Stimulated activated CD4-positive, alpha-beta T cell treated with anti-CD3 and anti-CD28 coated beads, Interleukin-1b, Interleukin-23, amount 100 ng/mL, for 1 hour (primary cell): ENCODE data around the gene DIPK2B.

Source experiments
- DNase-seq, 2 donors: peaks; one replicate each; pipeline ENCODE4 v3.0.0-alpha.2; 2020; ENCODE audit warnings: low read depth in 2 of 2

Gene DIPK2B, protein sequence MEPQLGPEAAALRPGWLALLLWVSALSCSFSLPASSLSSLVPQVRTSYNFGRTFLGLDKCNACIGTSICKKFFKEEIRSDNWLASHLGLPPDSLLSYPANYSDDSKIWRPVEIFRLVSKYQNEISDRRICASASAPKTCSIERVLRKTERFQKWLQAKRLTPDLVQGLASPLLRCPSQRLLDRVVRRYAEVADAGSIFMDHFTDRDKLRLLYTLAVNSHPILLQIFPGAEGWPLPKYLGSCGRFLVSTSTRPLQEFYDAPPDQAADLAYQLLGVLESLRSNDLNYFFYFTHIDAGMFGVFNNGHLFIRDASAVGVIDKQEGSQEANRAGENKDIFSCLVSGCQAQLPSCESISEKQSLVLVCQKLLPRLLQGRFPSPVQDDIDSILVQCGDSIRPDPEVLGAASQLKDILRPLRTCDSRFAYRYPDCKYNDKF

DNA sequence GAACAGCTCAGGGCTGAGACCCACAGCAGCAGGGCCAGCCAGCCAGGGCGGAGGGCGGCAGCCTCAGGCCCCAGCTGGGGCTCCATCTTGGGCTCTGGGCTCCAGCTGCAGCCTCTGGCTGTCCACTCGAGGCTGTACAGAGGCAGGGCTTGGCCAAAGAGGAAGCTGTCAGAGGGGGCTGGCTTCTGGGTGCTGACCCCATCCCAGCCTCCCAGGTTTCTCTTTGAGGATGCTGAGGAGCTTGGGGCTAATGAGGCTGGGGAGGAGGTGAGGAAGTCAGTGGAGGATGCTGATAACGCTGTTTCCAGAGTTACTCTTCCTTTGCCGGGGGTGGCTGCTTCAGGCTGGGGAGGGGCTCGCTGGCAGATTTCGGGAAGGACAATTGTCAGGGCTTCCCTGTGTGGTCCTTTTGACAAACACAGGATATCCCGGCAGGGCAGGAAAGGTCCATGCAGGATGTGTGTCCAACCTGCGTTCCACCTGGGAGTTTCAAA lies at the start of gene DIPK2B:
Gene DIPK2B (minus strand): TSS at position 136 of the 494 bp plus-strand sequence. CDS start 50 bp downstream, at position 86.
- no peak for DNase-seq

GRCh38 chrX:45240301-45240700 lies 39.6 kb upstream of the DIPK2B start:
- DNase-seq, result no peak

DNA sequence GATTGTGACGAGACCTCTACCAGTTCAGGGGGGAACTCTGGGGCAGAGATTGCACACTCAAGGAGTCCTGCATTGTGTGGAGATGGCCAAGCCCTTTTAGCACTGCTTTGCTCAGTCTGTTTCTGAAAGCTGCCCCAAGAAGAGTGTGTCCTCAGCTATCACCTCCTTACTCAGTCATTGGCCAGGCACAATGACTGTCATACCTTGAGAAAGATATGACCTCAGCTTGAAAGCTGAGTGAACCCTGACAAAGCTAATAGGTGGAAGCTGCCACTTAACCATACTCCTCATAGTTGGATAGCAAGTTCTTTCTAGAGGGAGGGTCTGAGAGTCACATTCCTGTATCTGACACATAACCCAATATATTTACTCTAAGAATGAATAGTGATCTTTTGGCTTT lies 37.8 kb upstream of the DIPK2B start:
- DNase-seq, result no peak

DNA sequence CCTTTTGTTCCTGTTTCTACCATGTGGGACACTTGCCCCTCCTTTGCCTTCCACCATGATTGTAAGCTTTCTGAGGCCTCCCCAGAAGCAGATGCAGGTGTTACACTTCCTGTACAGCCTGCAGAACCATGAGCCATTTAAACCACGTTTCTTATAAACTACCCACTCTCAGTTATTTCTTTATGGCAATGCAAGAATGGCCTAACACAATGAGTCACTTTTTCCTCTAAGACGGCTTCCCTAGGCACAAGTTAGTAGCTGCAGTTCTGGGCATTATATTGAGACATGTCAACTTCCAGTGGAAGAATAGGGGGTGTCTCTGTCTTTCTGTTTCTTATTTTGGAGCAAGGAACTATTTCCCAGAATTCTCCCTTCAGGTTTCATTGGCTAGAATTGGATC lies 32.9 kb upstream of the DIPK2B start:
- no peak for DNase-seq

DNA sequence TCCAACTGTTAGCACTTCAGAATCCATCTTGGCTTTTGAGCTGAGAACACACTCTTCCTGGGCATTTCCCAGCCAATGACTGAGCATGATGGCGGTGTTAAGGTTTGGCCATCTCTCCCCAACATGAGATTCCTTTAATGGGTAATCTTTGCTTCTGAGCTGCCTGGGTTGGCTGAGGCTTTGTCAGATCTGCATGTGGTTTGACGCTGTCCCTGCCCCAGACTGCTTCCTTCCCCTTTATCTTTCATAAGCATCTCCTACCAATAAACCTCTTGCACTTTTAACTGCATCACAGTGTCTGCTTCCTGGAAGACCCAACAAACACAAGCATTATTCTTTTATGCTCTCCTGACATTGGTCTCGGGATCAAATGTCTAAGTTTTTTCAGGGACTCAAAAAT lies 31.5 kb upstream of the DIPK2B start:
- no peak for DNase-seq

- DNase-seq, result no peak
Observed at GRCh38 chrX:45230410-45230809, 29.7 kb upstream of the DIPK2B start.

DNA sequence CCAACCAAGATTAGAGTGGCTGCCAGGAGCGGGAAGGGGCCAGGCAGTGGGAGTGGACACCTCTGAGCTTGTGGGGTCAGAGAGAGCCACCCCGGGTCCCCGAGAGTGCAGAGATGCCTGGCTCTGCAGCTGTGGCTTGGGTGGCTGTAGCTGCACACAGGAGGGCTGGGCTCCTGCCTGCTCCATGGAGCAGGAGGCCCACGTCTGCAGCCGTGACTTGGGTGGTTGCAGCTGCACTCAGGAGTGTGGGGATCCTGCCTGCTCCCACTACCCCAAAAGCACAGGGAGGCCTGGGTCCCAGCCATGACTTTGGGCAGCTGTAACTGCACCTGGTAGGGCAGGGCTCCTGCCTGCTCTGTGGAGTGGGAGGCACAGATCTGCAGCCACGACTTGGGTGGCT lies 28.7 kb upstream of the DIPK2B start:
- no peak for DNase-seq

GRCh38 chrX:45228126-45228525 lies 27.4 kb upstream of the DIPK2B start:
- no peak for DNase-seq

DNA sequence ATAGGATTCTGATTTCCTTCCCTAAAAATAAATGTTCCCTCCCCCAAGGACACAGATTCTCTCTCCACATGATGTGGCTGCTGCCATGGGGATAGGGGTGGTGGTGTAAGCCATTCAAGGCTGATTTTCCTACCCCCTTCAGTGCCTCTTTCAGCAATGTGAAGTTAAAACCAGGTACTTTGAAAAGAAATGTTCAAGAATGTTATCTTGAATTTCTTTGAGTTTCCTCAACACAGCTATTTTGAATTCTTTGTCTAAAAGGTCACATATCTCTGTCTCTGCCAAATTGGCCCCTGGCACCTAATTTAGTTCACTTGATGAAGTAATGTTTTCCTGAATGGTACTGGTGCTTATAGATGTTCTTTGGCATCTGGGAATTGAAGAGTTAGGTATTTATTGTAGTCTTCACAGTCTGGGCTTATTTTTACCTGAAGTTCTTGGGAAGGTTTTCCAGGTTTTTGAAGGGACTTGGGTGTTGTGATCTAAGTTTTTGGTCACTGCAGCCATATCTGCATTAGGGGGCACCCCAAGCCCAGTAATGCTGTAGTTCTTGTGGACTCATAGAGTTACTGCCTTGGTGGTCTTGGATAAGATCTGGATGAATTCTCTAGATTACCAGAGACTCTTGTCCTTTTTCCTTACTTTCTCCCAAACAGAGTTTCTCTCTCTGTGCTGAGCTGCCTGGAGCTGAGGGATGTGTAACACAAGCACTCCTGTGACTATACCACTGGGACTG lies 7.6 kb upstream of the DIPK2B start:
- no peak for DNase-seq

- no peak for DNase-seq
Observed at GRCh38 chrX:45202171-45202570, 1.5 kb upstream of the DIPK2B start.

GRCh38 chrX:45198706-45199105 lies 2.0 kb downstream of the DIPK2B start:
- DNase-seq, result no peak

- DNase-seq, result no peak
Observed at GRCh38 chrX:45198301-45198700, 2.4 kb downstream of the DIPK2B start.

DNA sequence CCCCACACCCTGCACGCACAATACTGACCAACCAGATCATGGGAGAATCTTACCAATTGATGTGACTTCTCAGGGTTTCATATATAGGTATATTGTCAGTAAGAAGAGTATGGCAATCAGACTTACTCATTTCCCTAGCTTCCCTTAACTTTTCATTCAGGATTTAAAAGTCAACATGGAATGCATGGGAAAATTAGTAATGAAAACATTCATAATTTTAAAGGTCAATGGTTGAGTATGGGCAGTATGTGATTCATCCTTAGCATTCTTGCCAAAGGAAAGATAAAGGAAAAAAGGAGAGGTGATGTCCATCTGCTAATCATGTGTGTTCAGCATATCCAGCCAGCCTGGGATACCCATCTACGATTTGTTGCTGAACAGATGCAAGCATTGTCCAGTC lies 4.0 kb downstream of the DIPK2B start:
- DNase-seq, result no peak

- no peak for DNase-seq
Observed at GRCh38 chrX:45191820-45192409, 8.8 kb downstream of the DIPK2B start.

- DNase-seq, result no peak
Observed at GRCh38 chrX:45191383-45191782, 9.3 kb downstream of the DIPK2B start.

- DNase-seq, result no peak
Observed at GRCh38 chrX:45187731-45188130, 12.9 kb downstream of the DIPK2B start.

- no peak for DNase-seq
Observed at GRCh38 chrX:45186643-45187026, 14.0 kb downstream of the DIPK2B start.

DNA sequence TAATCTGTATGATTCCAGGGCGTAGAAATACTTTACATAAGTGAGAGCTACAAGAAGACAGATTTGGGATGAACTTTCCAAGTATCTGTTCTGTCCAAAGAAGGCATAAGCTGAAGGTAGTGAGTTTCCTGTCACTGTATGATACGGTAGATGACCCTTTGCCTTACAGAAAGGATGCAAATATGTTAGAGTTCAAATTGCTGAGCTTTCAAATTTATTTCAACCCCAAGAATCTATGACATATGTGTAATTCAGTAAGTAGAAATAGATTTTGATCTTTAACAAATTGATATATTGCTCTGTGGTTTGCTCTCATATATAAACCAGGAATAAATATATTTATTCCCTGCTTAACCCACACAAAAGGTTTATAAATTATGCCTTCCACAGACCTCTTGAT lies 16.5 kb downstream of the DIPK2B start:
- no peak for DNase-seq

GRCh38 chrX:45172890-45173289 lies 27.8 kb downstream of the DIPK2B start:
- DNase-seq, result no peak

GRCh38 chrX:45166781-45167180 lies 33.9 kb downstream of the DIPK2B start:
- no peak for DNase-seq

DNA sequence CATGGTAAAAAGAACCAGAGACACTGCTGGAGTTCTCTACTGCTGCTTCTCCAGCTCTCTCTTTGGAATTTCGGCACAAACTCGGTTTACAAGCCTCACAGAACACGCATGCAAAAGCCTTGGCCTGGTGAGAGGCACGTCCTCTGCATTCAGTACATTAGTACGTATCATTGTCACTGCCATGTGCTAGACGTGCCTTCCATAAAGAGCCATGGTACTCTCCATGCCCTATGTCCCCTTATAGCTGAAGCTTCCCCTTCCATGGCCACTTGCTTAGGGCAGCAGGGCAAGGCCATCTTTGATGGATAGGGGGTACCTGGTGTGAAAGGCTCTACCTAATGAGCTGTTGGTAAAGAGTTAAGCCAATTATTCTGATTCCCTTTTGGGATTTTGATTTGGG lies 35.0 kb downstream of the DIPK2B start:
- no peak for DNase-seq

DNA sequence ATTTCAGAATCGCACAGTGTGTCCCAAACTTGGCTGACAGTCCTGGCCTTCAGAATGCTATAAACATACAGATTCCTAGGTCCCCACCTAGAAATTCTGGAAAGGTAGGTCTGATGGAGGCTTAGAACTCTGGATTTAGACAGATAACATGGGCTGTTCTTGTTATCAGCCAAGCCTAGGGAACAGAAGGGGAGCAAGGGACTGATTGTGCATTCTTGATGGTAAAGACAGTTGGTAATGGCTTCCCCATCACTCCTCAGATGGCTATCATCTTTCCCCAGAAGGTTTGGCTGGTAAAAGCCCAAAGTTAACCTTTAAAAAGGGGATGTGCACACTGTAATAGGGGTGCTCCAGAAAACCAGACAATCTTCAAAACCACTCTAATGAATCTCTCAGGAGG lies 35.7 kb downstream of the DIPK2B start:
- DNase-seq, result no peak
